Measurements from ENCODE around the gene CDKAL1.

DNA sequence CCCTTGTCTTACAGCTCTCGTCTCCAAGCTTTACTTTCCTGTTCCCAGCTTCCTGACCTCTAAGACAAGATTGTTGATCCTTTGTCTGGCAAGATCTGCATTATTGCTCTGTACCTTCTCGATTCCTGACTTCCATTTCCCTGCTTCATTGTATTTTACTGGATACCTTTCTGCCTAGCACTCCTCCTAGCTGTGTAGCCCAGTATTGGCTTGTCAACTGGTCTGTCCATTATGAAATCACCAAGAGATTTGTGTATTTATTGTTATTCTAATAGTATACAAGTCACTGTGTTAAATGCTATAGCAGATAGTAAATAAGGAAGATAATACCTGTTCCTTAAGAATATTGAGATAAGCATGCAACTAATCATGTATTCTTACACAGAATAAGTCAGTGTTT lies 305.4 kb downstream of the CDKAL1 start:
- no peak for TF ChIP-seq CTCF (IDR thresholded peaks at IDR 0.05)
- no peak for TF ChIP-seq POLR2A (IDR thresholded peaks at IDR 0.05)
